ENCODE data around the gene SPI1. TPM values are rescaled to one million over a fixed set of nuclear protein-coding genes. Genes with fewer than 3 reads are reported as not detected.
A peak's percentile ranks its signal among the peaks of the same experiment; 100 is the strongest.

Gene SPI1
- total and polyA plus RNA-seq, 12 donors = 2.7 to 79.2 (median 41.8) TPM

DNA sequence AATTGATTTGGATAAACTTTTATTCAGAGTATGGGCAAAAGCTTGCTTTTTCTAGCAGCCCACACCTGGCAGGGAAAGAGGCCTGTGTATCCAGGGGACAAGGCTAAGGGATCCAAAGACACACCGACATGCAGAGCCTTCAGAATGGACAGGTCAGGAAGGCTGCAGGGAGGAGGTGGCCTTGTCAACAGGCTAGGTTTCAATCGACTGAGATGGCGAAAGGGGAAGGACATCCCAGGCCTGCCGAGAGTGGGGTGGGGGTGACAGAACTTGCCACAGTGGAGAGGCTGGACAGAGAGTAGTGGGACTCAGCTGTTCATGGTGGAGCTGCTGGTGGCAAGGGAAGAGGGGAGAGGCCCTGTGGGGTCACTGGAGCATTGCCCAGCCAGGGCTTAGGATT is 24.8 kb upstream of the SPI1 start:
- Histone ChIP-seq H3K27me3 (no peaks in the 10 kb centered on the region), H3K36me3 (replicated peaks in 1 of 2) (no peaks in the 10 kb centered on the region), H3K9me3 (replicated peaks in 1 of 3) (no peaks in the 10 kb centered on the region), H3K4me1 (replicated peaks in 1 of 2) (peaks cover 24 to 27% of the 10 kb centered on the region in 2 donors), H3K27ac (no peak overlapping the region), H3K4me3 (no peak overlapping the region)
- 42 to 77% (median 53%) methylated on average over 4 of the region's 4 CpGs for WGBS, 4 donors
- DNase-seq = no peak
- intact Hi-C loops (cut with DNase I) = no loop called here
- TF ChIP-seq, protein P1, sequence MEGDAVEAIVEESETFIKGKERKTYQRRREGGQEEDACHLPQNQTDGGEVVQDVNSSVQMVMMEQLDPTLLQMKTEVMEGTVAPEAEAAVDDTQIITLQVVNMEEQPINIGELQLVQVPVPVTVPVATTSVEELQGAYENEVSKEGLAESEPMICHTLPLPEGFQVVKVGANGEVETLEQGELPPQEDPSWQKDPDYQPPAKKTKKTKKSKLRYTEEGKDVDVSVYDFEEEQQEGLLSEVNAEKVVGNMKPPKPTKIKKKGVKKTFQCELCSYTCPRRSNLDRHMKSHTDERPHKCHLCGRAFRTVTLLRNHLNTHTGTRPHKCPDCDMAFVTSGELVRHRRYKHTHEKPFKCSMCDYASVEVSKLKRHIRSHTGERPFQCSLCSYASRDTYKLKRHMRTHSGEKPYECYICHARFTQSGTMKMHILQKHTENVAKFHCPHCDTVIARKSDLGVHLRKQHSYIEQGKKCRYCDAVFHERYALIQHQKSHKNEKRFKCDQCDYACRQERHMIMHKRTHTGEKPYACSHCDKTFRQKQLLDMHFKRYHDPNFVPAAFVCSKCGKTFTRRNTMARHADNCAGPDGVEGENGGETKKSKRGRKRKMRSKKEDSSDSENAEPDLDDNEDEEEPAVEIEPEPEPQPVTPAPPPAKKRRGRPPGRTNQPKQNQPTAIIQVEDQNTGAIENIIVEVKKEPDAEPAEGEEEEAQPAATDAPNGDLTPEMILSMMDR (IDR thresholded peaks at IDR 0.05) = no peak
- TF ChIP-seq POLR2A (IDR thresholded peaks at IDR 0.05) = no peak

DNA sequence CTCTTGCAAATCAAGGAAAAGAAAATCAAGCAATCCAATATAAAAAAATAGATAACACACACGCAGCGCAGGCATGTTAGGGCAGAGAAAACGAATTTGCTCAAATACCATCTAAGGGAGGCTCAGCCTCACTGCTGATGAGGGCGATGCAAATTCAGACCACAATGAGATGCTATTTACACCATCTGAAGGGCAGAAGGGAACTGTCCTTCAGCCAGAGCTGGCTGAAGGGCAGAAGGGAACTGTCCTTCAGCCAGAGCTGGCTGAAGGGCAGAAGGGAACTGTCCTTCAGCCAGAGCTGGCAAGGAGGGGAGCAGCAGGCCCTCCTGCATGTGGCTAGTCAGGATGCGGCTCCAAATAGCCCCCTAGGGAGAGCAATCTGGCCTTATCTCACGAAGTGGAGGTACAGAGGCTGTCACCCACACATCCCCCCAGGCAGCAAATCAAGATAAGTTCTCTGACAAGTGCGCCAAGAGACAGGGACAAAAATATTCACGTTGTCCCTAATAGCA is 22.5 kb upstream of the SPI1 start:
- DNase-seq = no peak
- TF ChIP-seq POLR2A (IDR thresholded peaks at IDR 0.05) = no peak
- TF ChIP-seq, protein P1 (IDR thresholded peaks at IDR 0.05) = no peak
- 3 to 21% (median 9%) methylated on average over 7 to 8 of the region's 8 CpGs for WGBS, 4 donors
- intact Hi-C loops (cut with DNase I) = no loop called here
- Histone ChIP-seq H3K9me3 (replicated peaks in 1 of 3) (no peaks in the 10 kb centered on the region), H3K27ac (peak overlapping the region in 4 of 5 donors; percentile 41 to 86 (median 65)), H3K36me3 (replicated peaks in 1 of 2) (no peaks in the 10 kb centered on the region), H3K27me3 (no peaks in the 10 kb centered on the region), H3K4me1 (replicated peaks in 1 of 2) (peaks cover 16% of the 10 kb centered on the region in 2 donors), H3K4me3 (peak overlapping the region in 1 of 4 donors; percentile 74)

DNA sequence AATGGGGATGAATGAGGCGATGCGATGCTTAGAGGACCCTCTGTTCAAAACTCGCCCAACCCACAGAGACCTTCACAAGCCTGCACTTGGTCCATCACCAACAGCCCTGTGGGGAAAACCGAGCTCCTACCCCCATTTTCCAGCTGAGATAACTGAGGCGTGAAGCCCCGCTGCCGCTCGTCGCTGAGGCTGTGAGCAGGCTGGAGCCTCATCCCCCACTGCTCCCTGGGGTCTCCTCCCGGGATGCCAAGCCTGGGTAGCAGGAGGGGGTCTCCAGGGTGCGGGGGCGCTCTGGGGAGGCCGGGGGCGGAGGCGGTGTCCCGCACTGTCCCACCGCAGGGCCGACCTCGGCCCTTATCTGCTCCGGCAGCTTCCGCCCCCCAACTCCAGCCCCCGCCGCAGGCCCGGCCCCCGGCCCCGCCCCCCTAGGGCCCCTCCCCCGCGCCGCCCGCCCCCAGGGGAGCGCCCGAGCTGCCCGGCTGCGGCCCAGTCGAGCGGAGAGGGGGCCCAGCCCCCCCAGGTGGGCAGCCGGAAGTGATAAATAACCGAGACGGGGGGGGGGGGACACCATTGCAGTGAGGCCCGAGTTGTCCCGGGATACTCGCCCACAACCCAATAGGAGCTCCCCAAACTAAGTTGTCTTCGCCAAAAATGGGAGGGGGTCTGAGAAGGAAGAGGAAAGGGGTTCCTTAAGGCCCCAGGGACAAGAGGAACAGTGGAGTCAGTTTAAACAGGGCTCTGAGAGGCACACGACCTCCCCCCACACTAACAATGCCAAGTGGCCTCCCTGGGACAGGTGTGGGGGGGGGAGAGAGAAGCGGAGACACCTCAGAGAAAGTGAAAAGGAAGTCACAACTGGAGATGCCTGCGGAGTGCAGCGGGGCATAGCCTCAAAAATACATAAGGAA is 21.8 kb upstream of the SPI1 start:
- peak overlapping the region in 4 of 5 donors; percentile 41 to 86 (median 65) for H3K27ac ChIP-seq
- peaks cover 16% of the 10 kb centered on the region in 2 donors for H3K4me1 ChIP-seq (replicated peaks in 1 of 2)
- no peaks in the 10 kb centered on the region for H3K9me3 ChIP-seq (replicated peaks in 1 of 3)
- intact Hi-C loops (cut with DNase I) = no loop called here
- no peaks in the 10 kb centered on the region for H3K36me3 ChIP-seq (replicated peaks in 1 of 2)
- no peak for TF ChIP-seq POLR2A (IDR thresholded peaks at IDR 0.05)
- TF ChIP-seq, protein P1 (IDR thresholded peaks at IDR 0.05) = no peak
- H3K4me3 ChIP-seq = peak overlapping the region in 1 of 4 donors; percentile 74
- DNase-seq = no peak
- no peaks in the 10 kb centered on the region for H3K27me3 ChIP-seq
- 5 to 16% (median 10%) methylated on average over 15 to 46 of the region's 47 CpGs for WGBS, 4 donors

DNA sequence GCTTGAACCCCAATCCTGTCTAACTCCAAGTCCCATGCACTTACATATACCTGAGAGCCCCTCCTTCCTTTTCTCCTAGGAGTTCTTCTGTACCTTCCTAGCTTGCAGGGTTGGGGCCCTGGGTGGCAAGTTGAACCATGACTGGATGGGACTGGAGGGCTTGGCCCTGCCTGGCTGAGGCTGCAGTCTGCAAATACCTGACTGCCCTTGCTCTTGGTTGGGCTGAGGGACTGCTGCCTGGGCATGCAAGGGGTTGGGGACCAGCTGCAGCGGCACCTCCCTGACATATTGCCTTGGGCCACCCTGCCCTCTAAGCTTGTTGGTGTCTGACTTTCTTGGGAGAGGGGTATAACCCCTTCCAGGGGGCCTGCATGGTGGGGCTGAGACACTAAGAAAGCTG is 20.2 kb upstream of the SPI1 start:
- TF ChIP-seq POLR2A (IDR thresholded peaks at IDR 0.05) = no peak
- TF ChIP-seq, protein P1 (IDR thresholded peaks at IDR 0.05) = no peak
- H3K4me3 ChIP-seq = no peak overlapping the region
- H3K36me3 ChIP-seq (replicated peaks in 1 of 2) = no peaks in the 10 kb centered on the region
- H3K27me3 ChIP-seq = no peaks in the 10 kb centered on the region
- intact Hi-C loops (cut with DNase I) = no loop called here
- 89 to 100% (median 100%) methylated on average over 1 of the region's 1 CpG for WGBS, 4 donors
- H3K4me1 ChIP-seq (replicated peaks in 1 of 2) = peaks cover 16% of the 10 kb centered on the region in 2 donors
- no peaks in the 10 kb centered on the region for H3K9me3 ChIP-seq (replicated peaks in 1 of 3)
- no peak overlapping the region for H3K27ac ChIP-seq
- no peak for DNase-seq
